Stimulated activated naive B cell treated with anti-CD40 and anti-IgM and Interleukin-4, amounts not matched to agents 10 μg/mL and 1 μg/mL and 100 μg/mL, for 72 hours (primary cell): ENCODE measurements around the gene CLSTN1.

Experiments
- ATAC-seq, 2 donors: fragments of 150-1000 bp; cut with Tn5 transposase; replicated peaks; 2 replicates each; pipeline ENCODE4 v1.10.0; 2021; ENCODE audit warnings: moderate library complexity in 1 of 2
- DNase-seq: peaks from one replicate; pipeline ENCODE4 v3.0.0; 2021
- H3K27ac Mint-ChIP-seq: one replicate; pipeline ENCODE4 v1.8.0; 2022; ENCODE audit warnings: mild to moderate bottlenecking, mixed read lengths
- H3K27me3 Mint-ChIP-seq, 2 donors: one replicate each; pipeline ENCODE4 v1.8.0; 2022; ENCODE audit warnings: mixed read lengths in 2 of 2
- H3K36me3 Mint-ChIP-seq, 2 donors: one replicate each; pipeline ENCODE4 v1.8.0; 2022; ENCODE audit warnings: mixed read lengths in 2 of 2, mild to moderate bottlenecking in 1 of 2
- H3K4me1 Mint-ChIP-seq, 2 donors: one replicate each; pipeline ENCODE4 v1.8.0; 2022; ENCODE audit warnings: mixed read lengths in 2 of 2, mild to moderate bottlenecking in 1 of 2
- H3K4me3 Mint-ChIP-seq, 2 donors: one replicate each; pipeline ENCODE4 v1.8.0; 2022; ENCODE audit warnings: mild to moderate bottlenecking in 2 of 2, mixed read lengths in 2 of 2, moderate library complexity in 1 of 2
- H3K9me3 Mint-ChIP-seq, 2 donors: one replicate each; pipeline ENCODE4 v1.8.0; 2022; ENCODE audit warnings: mixed read lengths in 2 of 2, mild to moderate bottlenecking in 1 of 2

CLSTN1 gene

GRCh38 chr1:9723926-9724325 lies 99.8 kb downstream of the CLSTN1 start:
- H3K4me3 Mint-ChIP-seq = no peak overlapping the region
- no peaks in the 10 kb centered on the region for H3K27me3 Mint-ChIP-seq
- peaks cover 0 to 3% of the 10 kb centered on the region in 2 donors for H3K9me3 Mint-ChIP-seq
- DNase-seq (no peak), ATAC-seq (no peak)
- H3K36me3 Mint-ChIP-seq = peaks cover 71 to 85% of the 10 kb centered on the region in 2 donors
- H3K4me1 Mint-ChIP-seq = peaks cover 29 to 53% of the 10 kb centered on the region in 2 donors
- H3K27ac Mint-ChIP-seq = peak overlapping the region; percentile 87

DNA sequence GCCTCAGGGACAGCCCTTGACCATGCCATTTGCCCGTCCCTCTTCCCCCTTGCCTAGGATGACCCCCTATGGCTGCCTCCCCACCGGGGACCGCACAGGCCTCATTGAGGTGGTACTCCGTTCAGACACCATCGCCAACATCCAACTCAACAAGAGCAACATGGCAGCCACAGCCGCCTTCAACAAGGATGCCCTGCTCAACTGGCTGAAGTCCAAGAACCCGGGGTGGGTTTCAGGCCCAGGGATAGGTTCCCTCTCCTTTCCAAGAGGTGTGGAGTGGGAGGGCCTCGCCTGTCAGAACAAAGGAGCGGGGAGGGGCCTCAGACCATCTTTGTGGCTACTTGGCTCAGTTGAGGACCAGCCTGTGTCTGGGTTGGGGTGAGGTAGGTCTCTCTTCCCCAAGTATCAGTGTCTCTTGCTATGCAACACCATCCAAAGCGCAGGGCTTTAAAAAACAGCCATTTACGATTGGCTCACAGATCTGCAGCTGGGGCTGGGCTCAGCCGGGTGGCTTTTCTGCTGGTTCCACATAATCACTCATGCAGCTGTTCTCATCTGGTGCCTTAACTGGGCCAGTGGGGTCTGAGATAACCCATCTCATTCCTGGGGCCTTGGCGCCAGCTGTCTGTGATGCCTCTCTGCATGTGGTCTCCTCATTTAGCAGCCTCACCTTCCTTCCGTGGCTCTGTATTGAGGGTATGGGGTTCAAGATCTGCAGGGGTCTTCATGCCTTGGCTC lies 100.5 kb downstream of the CLSTN1 start:
- H3K4me3 Mint-ChIP-seq = no peak overlapping the region
- H3K4me1 Mint-ChIP-seq = peaks cover 26 to 46% of the 10 kb centered on the region in 2 donors
- H3K27ac Mint-ChIP-seq = peak overlapping the region; percentile 80

DNA sequence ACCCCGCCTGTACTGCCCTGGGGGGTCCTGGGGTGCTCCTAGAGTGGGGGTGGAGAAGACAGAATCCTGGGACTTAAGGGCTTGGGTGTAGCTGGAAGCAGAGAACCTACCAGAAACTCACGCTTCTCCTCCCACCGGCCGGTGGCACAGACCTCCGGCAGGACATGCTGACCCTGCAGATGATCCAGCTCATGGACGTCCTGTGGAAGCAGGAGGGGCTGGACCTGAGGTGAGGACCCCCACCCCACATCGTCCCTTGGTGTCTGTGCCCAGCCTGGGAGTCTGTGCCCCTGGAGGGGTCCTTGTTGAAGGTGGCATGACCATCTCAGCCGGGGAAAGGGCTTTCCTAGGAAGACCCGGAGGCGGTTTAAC lies 101.4 kb downstream of the CLSTN1 start:
- peaks cover 68 to 78% of the 10 kb centered on the region in 2 donors for H3K36me3 Mint-ChIP-seq
- H3K27me3 Mint-ChIP-seq = no peaks in the 10 kb centered on the region
- DNase-seq = no peak
- H3K4me3 Mint-ChIP-seq = no peak overlapping the region
- H3K4me1 Mint-ChIP-seq = peaks cover 34 to 50% of the 10 kb centered on the region in 2 donors
- no peak for ATAC-seq
- peak overlapping the region; percentile 82 for H3K27ac Mint-ChIP-seq
- H3K9me3 Mint-ChIP-seq = peaks cover 0 to 5% of the 10 kb centered on the region in 2 donors

More for the DNA sequence above, 100.5 kb downstream of the CLSTN1 start:
- H3K9me3 Mint-ChIP-seq = peaks cover 0 to 3% of the 10 kb centered on the region in 2 donors
- DNase-seq = no peak
- peaks cover 66 to 78% of the 10 kb centered on the region in 2 donors for H3K36me3 Mint-ChIP-seq
- ATAC-seq = no peak
- no peaks in the 10 kb centered on the region for H3K27me3 Mint-ChIP-seq

- Mint-ChIP-seq H3K27ac (peak overlapping the region; percentile 82), H3K4me3 (no peak overlapping the region), H3K9me3 (peaks cover 0 to 5% of the 10 kb centered on the region in 2 donors), H3K27me3 (no peaks in the 10 kb centered on the region), H3K4me1 (peaks cover 38 to 56% of the 10 kb centered on the region in 2 donors), H3K36me3 (peaks cover 68 to 78% of the 10 kb centered on the region in 2 donors)
- DNase-seq = peak; percentile 46
- ATAC-seq = peak; percentile 24 to 28
These were observed 102.0 kb downstream of the CLSTN1 start for GRCh38 chr1:9721606-9722377.

DNA sequence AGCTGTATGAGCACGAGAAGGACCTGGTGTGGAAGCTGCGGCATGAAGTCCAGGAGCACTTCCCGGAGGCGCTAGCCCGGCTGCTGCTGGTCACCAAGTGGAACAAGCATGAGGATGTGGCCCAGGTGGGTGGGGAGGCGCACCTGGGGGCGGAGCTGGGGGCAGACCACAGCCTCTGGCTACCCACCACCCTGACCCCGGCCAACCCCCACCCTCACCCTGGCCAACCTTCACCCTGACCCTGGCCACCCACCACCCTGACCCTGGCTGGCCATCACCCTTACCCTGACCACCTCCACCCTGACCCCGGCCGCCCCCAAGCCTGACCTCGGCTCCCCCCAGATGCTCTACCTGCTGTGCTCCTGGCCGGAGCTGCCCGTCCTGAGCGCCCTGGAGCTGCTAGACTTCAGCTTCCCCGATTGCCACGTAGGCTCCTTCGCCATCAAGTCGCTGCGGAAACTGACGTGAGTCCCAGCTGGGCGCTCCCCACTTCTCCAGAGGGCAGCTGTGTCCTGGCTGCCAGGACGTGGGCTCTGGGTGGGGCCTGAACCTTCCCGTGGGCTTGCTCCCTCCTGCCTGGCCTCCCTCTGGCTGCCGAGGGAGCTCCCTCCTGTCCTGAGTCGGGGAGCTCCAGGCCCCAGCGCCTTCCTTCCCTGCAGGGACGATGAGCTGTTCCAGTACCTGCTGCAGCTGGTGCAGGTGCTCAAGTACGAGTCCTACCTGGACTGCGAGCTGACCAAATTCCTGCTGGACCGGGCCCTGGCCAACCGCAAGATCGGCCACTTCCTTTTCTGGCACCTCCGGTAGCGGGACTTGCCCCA lies 102.8 kb downstream of the CLSTN1 start:
- Mint-ChIP-seq H3K4me3 (peak overlapping the region in 1 of 2 donors; percentile 6), H3K27ac (peak overlapping the region; percentile 82), H3K27me3 (no peaks in the 10 kb centered on the region), H3K4me1 (peaks cover 43 to 64% of the 10 kb centered on the region in 2 donors), H3K36me3 (peaks cover 70 to 81% of the 10 kb centered on the region in 2 donors), H3K9me3 (peaks cover 0 to 5% of the 10 kb centered on the region in 2 donors)
- no peak for ATAC-seq
- no peak for DNase-seq

- ATAC-seq = no peak
- H3K27ac Mint-ChIP-seq = peak overlapping the region; percentile 88
- H3K27me3 Mint-ChIP-seq = no peaks in the 10 kb centered on the region
- H3K4me1 Mint-ChIP-seq = peaks cover 46 to 71% of the 10 kb centered on the region in 2 donors
- no peak for DNase-seq
- peak overlapping the region in 1 of 2 donors; percentile 32 for H3K4me3 Mint-ChIP-seq
- H3K36me3 Mint-ChIP-seq = peaks cover 73 to 84% of the 10 kb centered on the region in 2 donors
- H3K9me3 Mint-ChIP-seq = peaks cover 0 to 5% of the 10 kb centered on the region in 2 donors
These were observed 103.6 kb downstream of the CLSTN1 start for GRCh38 chr1:9719978-9720722.

DNA sequence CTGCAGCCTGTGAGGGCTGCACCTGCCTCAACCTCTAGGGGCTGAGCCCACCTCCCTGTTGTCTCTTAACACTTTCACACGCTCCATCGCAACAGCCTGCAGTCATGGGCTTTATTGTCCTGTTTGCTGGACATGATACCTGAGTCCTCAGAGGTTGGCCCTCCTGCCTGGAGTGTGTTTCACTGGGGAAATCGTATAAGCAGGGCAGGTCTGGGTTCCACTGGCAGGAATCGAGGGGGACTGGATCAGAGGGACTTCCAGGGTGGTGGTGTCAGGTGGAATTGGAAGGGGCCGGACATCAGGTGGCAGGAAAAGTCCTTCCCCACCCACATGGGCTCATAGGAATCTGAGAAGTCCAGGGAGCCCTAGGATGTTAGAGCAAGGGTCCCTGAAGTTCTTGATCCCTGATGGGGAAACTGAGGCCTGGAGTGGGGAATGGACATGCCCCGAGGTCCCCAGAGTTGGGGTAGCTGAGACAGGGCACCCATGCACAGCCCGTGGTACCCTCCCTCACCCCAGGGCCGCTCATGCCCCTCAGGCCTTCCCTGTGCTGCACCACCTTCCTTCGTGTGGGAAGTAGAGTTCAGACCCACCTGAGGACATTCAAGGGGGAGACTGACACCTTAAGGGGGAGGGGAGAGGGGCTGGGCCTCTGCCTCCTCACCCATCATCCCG lies 105.6 kb downstream of the CLSTN1 start:
- no peaks in the 10 kb centered on the region for H3K27me3 Mint-ChIP-seq
- H3K36me3 Mint-ChIP-seq = peaks cover 60 to 75% of the 10 kb centered on the region in 2 donors
- H3K4me1 Mint-ChIP-seq = peaks cover 39 to 62% of the 10 kb centered on the region in 2 donors
- H3K27ac Mint-ChIP-seq = peak overlapping the region; percentile 97
- H3K9me3 Mint-ChIP-seq = peaks cover 0 to 3% of the 10 kb centered on the region in 2 donors
- peak overlapping the region; percentile 77 to 81 for H3K4me3 Mint-ChIP-seq
- DNase-seq (no peak), ATAC-seq (no peak)

- H3K4me3 Mint-ChIP-seq = peak overlapping the region; percentile 77 to 81
- ATAC-seq (peak; percentile 88 to 90), DNase-seq (peak; percentile 70)
- H3K9me3 Mint-ChIP-seq = peaks cover 0 to 3% of the 10 kb centered on the region in 2 donors
- H3K27ac Mint-ChIP-seq = peak overlapping the region; percentile 97
- H3K27me3 Mint-ChIP-seq = no peaks in the 10 kb centered on the region
- H3K36me3 Mint-ChIP-seq = peaks cover 59 to 72% of the 10 kb centered on the region in 2 donors
- H3K4me1 Mint-ChIP-seq = peaks cover 37 to 60% of the 10 kb centered on the region in 2 donors
These were observed 106.4 kb downstream of the CLSTN1 start for GRCh38 chr1:9717193-9718005.

GRCh38 chr1:9716404-9717192 lies 107.2 kb downstream of the CLSTN1 start:
- no peak for DNase-seq
- H3K4me1 Mint-ChIP-seq = peaks cover 37 to 55% of the 10 kb centered on the region in 2 donors
- H3K27ac Mint-ChIP-seq = peak overlapping the region; percentile 97
- H3K9me3 Mint-ChIP-seq = peaks cover 0 to 1% of the 10 kb centered on the region in 2 donors
- peak overlapping the region; percentile 77 to 81 for H3K4me3 Mint-ChIP-seq
- H3K27me3 Mint-ChIP-seq = no peaks in the 10 kb centered on the region
- peaks cover 53 to 72% of the 10 kb centered on the region in 2 donors for H3K36me3 Mint-ChIP-seq
- no peak for ATAC-seq

DNA sequence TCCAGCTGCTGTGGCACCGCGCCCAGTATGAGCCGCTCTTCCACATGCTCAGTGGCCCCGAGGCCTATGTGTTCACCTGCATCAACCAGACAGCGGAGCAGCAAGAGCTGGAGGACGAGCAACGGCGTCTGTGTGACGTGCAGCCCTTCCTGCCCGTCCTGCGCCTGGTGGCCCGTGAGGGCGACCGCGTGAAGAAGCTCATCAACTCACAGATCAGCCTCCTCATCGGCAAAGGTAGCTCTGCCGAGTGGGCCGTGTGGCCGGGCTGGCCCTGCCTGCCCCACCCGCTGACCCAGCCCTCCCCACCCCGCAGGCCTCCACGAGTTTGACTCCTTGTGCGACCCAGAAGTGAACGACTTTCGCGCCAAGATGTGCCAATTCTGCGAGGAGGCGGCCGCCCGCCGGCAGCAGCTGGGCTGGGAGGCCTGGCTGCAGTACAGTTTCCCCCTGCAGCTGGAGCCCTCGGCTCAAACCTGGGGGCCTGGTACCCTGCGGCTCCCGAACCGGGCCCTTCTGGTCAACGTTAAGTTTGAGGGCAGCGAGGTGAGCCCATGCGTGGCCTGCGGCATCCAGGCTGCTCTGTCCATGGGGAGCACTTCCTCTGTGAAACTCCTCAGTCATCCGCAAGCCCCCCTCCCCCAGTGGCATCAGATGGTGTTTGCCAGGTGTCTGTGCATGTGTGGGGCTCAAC lies 108.1 kb downstream of the CLSTN1 start:
- no peak for ATAC-seq
- peaks cover 33 to 50% of the 10 kb centered on the region in 2 donors for H3K4me1 Mint-ChIP-seq
- H3K4me3 Mint-ChIP-seq = peak overlapping the region in 1 of 2 donors; percentile 81
- H3K27me3 Mint-ChIP-seq = no peaks in the 10 kb centered on the region
- no peak for DNase-seq
- H3K27ac Mint-ChIP-seq = peak overlapping the region; percentile 97
- peaks cover 54 to 71% of the 10 kb centered on the region in 2 donors for H3K36me3 Mint-ChIP-seq
- peaks cover 0 to 1% of the 10 kb centered on the region in 2 donors for H3K9me3 Mint-ChIP-seq

DNA sequence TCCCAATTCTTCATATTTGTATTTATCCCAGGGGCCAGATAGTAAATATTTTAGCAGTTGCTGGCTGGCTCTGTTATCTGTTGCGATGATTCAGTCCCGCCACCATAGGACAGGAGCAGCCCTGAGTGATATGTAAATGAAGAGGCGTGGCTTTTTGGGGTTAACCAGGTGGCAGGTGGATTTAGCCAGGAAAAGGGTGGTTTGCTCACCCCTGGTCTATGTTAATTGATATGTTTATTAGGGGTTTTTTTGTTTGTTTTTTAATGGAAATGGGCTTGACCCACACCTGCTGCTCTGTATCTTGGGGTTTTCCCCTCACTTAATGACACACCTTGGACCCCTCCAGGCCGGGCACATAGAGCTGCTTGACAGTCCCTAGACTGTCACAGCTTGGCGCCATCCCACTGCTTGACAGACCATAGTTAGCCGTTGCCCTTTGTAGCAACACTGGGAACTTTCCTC lies 109.5 kb downstream of the CLSTN1 start:
- Mint-ChIP-seq H3K4me3 (peak overlapping the region in 1 of 2 donors; percentile 22), H3K27ac (peak overlapping the region; percentile 85), H3K36me3 (peaks cover 54 to 68% of the 10 kb centered on the region in 2 donors), H3K4me1 (peaks cover 32 to 45% of the 10 kb centered on the region in 2 donors), H3K9me3 (peaks cover 0 to 1% of the 10 kb centered on the region in 2 donors), H3K27me3 (no peaks in the 10 kb centered on the region)
- ATAC-seq (peak; percentile 25 to 30), DNase-seq (no peak)
